Smooth muscle cell of the brain vasculature (primary cell): ENCODE results near the gene TGFBR3L.
"Not testable (repeated sequence)": the region's sequence is repeated elsewhere in the genome, so short reads cannot be mapped to it uniquely, and the experiment has no call there.

Experiments used
- DNase-seq: peaks from one replicate; pipeline ENCODE4 v3.0.0-alpha.2; 2012; ENCODE audit warnings: low read depth, low spot score

The TGFBR3L gene

DNA sequence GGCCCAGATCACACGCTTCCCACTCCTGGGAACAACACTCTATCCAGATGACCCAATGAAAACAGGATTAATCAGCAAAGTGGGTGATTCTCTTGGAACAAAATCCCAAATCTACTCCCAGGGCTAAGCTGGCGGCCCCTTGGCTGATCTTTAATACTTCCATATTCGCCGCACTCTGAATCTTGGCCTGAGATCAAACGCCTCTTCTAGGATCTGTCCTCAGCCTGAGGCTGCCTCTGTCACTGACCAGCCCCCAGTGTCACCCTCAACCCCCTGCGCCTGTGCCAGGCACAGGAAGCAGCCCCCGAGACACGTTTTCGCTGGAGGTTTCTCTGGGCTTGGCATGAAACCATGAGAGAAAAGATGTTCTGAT lies 13.7 kb downstream of the TGFBR3L start:
- DNase-seq, result no peak

DNA sequence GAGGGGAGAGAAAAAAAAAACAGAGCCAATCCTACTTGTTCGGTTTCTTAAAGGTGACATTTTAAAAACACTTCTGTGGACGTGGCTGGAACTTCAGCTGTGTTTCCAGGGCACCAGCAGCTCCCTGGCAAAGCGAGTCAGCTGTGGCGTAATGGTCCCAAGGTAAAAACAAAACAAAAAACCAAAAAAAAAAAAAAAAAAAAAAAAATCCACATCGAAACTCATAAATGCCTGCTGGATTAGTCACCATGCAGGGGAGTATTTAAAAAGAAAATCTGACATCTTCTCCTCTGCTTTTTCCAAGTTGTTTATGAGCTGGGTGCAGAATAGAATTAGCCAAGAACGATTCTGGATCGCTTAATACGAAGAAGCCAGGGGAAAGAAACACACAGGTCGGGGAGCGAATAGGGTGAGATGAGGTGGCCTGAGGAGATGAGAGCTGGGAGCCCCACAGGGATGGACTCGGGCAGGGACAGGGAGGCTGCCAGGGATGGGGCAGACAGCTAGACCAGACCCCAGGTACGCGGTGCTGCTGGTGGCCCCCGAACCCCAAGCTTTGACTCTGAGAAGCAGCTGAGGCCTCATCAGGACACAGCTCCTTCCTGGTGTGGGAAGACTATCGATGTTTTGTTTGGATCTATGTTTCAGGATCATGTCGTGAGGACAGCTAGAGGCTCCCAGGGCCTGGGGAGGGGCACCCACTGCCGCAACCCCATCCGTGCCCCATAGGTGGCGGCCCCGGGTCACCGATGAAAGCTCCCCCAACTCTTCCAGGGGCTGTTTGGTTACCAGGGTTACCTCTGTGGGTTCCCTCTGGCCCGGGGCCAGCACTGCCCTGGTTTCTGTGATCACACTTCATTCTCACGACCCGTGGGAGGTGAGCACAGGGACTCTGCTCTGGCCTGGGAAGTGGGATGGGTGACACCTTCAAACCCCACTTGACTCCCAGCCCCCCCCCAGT lies 14.4 kb downstream of the TGFBR3L start:
- no peak for DNase-seq

DNA sequence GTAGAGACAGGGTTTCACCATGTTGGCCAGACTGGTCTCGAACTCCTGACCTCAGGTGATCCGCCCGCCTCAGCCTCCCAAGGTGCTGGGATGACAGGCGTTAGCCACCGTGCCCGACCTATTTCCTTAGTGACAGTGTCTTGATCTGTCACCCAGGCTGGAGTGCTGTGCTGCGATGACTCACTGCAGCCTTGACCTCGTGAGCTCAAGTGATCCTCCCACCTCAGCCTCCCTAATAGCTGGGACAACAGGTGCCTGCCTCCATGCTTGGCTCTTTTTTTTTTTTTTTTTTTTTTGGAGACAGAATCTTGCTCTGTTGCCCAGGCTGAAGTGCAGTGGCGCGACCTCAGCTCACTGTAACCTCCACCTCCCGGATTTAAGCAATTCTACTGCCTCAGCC lies 15.4 kb downstream of the TGFBR3L start:
- not testable (repeated sequence) for DNase-seq

DNA sequence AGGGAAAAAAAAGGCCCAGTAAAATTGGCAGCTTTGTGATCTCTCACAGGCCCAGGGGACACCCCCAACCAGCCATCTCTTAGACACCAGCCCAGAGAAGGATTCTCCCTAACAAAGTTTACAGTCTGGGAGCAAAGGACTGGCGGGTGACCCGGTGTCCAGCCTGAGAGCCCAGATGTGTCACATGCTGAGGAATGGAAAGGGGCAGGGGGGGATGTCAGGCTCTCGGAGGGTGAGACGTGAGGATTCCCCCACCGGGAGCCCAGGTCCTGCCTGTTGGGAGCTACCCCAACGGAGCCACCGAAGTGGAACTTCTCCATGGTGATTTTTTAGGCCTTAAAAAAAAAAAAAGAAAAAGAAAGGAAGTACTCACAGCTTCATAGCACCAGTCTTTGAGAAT lies 16.1 kb downstream of the TGFBR3L start:
- DNase-seq, result no peak

DNA sequence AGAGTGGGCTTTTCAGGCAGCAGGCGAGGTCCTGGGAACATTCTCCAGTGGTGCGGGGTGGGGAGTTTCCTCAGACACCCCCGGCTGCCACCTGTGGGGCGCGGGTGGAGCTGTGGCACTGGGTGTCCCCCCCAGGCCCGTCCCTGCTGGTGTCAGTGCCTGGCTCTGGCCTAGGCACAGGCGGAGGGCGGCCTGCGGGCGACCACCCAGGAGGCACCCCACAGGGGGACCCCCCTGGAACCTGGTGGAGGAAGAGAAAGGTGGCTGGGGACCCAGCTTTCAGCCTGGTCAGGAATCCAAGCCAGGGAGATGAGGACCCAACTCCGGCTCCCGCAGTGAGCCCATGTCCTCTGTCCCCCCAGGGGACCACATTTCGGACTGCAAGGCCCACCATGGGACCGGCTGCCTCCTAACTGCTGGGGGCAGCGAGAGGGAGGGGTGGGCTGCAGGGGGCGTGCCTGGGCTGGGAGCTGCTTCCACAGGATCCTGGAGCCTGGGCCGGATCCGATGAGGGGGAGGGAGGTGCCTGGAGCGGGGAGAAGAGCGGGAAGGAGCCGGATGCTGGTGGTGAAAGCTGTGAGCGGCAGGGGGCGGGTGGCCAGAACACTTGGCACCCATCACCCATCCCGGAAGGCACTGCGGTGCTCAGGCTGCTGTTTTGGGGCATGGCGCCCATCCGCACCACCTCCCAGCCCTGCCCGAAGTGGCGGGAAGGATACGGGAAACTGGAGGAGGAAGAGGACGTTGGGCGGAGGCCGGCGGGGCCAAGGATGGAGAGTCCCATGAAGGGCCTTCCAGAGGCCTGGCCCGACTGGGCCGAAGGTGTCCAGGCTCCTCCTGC lies 16.8 kb downstream of the TGFBR3L start:
- DNase-seq, result no peak

DNA sequence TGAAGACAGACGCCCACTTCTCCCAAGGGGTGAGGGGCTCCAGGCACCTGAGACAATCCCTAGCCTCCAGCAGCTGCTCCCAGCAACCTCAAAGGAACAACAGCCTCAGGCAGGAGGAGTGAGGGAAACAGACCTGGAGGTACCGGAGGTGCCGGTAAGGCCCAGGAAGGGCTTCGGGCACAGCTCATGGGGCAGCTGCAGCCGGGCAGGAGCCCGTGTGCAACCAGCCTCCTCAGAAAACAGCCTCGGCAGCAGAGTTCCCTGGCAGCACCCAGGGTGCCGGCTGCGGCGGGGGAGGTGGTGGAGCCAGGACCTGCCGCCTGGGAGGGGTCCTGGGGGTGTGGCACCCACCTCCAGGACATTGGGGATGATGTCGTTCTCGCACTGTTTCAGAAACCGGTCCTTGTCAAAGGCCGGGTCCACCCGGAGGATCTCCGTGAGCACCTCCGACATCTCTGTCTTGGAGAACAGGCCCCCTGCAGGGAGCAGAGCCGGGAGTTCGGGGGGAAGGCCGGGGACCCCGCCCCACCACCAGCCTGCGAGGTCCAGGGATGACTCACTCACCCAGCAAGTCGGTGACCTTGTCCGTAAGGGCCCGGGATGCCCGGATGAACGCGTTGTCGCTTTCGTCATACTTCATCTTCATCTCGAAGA lies 17.8 kb downstream of the TGFBR3L start:
- no peak for DNase-seq

GRCh38 chr19:7932930-7933300 lies 18.3 kb downstream of the TGFBR3L start:
- DNase-seq, result no peak

DNA sequence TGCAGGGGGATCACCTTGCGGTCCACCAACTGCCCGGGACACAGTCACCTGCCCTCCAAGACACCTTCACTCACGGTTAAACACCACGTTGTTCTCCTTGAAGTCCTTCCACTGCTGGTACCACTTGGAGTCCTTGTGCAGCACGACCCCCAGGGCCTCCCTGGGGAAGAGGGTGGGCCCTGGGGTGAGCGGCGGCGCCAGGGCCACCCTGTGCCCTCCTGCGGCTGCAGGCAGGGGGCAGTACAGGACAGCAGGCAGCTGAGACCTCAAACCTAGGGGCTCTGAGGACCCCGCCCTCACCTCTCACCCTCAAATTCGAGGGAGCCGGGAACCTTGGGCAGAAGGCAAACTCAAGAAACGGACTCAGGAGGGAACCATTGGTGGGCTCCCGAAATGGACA lies 18.8 kb downstream of the TGFBR3L start:
- DNase-seq, result no peak

GRCh38 chr19:7933828-7934725 lies 19.4 kb downstream of the TGFBR3L start:
- DNase-seq, result no peak

- no peak for DNase-seq
Measured at GRCh38 chr19:7934766-7935165, 20.1 kb downstream of the TGFBR3L start.

GRCh38 chr19:7940841-7941240 lies 26.2 kb downstream of the TGFBR3L start:
- no peak for DNase-seq

- no peak for DNase-seq
Measured at GRCh38 chr19:7941895-7942596, 27.4 kb downstream of the TGFBR3L start.

DNA sequence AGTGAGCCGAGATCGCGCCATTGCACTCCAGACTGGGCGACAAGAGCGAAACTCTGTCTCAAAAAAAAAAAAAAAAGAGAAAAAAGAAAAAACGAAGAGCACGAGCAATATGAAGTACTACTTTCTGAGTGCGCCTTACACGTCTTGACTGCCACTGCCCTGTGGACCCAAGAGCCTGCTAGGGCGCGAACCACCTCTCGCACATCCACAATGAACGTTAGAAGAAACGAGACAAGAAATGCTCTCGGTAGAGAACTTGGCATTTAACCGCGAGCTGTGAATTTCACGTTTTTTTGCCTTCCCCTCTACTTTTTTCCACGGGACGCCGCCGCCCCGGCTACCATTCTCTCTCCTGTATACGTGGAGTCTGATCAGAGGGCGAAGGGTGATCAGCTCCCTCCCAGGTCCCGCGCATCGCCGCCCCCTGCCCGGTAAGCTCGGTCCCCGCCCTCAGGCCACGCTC lies 28.4 kb downstream of the TGFBR3L start:
- no peak for DNase-seq

DNA sequence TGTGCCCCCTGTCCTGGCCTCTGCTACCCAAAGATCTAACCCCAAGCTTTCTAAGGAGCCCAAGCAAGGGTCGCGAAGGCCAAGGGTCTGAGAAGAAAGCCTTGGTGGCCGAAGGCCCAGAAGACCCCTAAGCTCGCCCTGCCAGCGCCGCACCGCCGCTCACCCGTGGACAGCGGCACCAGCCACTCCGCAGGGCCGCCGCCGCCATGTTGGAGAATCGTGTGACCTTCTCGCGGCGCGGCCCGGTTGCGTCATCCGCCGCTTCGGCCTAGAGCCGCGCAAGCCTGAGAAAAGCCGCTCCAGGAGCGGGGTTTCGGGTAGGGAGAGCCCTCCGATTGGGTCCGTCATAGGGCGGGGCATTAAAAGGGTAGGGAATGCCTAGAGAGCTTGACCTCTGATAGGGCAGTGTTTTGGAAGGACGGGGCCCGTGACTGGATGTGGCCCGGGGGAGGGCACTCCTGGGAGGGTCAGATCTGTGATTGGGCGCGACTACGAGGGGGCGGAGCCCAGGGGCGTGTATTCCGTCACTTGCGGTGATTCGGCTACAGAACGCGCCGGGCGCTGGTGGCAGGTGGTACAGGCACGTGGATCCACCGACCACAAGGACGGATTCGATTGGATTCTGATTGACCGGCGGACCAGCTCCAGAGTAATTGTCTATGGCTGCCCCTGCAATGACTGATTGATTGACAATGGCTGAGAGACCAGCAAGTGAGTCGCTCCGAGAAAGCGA lies 29.0 kb downstream of the TGFBR3L start, which contains the start of gene TIMM44:
Gene TIMM44 (minus strand): TSS at position 223 of the 733 bp plus-strand sequence. CDS start 15 bp downstream, at position 208.
- peak; percentile 98 for DNase-seq

DNA sequence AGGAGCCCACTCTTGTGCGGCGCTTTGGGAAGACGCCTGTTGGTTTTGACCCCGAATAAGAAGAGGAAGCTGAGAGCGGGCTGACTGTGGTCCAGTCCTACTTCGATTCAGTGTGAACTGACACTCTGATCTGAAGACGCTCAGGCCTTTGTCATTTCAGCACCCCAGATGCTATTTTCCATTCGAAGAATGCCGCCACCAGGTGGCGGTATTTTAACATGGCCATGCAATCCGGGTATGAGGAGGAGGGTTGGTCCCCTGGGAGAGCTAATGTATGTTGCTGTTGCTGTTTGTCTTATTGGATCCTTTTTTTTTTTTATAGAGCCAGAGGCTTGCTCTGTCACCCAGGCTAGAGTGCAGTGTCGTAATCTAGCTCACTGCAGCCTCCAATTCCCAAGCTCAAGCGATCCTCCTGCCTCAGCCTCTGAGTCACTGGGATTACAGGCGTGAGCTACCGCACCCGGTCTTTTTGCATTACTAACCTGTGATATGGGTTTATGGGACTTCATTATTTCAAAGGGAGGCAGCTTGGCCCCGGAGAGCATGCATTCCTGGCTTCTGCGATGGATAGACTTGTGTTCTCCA lies 29.6 kb downstream of the TGFBR3L start:
- peak; percentile 86 for DNase-seq

- no peak for DNase-seq
Measured at GRCh38 chr19:7947939-7948338, 33.3 kb downstream of the TGFBR3L start.

DNA sequence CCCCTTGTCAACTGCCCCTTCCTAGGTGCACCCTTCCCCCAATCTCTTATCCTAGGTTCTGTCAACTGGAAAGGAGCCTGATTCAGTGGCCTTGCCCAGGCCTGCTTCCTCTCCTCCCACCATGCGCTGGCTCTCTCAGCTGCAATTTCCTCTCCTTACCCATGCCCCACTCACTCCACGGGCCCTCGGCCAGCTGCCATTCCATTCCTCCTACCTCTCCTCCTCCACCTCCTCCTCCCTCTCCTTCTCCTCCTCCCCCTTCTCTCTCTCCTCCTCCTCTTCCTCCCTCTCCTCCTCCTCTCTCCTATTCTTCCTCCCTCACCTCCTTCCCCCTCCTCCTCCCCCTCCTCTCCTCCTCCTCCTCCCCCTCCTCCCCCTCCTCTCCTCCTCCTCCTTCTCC lies 38.4 kb downstream of the TGFBR3L start:
- no peak for DNase-seq

DNA sequence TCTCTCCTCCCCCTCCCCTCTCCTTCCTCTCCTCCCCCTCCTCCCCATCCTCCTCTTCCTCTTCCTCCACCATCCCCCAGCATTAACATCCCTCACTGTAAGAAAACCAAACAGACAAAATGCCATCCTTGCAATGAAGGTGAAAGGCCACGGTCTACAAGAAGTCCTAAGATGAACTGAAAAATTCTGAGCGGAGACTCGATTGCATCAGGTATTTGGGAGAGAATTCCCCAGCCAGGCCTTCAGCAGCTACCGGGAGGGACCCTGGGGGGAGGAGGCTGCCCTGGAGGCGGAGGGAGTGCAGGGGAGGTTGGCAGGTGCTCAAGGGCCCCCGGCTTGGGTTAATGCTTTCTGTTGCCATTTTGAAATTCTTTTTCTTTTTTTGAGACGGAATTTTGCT lies 38.9 kb downstream of the TGFBR3L start:
- DNase-seq, result no peak

- no peak for DNase-seq
Measured at GRCh38 chr19:7955696-7956095, 41.1 kb downstream of the TGFBR3L start.
